SK-N-SH treated with all-trans-retinoic acid at 6 μM for 48 hours (cell line): ENCODE data around the gene UNC5B.

Experiments used
- ARNTL ChIP-seq: fragments of 450-650 bp; formaldehyde crosslinking; IDR thresholded peaks from 2 replicates; pipeline ENCODE4 v1.5.0; 2020; ENCODE audit warnings: low read depth, mild to moderate bottlenecking, moderate library complexity, borderline replicate concordance
- RARB ChIP-seq: fragments of 250-450 bp; sonication (Bioruptor Pico); IDR thresholded peaks from 2 replicates; pipeline ENCODE4 v1.8.0; 2021; ENCODE audit warnings: mild to moderate bottlenecking, moderate library complexity
- ZC3H10 ChIP-seq: fragments of 250-450 bp; sonication (Bioruptor Pico); IDR thresholded peaks from 2 replicates; pipeline ENCODE4 v1.5.1; 2021; ENCODE audit warnings: mild to moderate bottlenecking, moderate library complexity
- ZFP30 ChIP-seq: fragments of 450-650 bp; formaldehyde crosslinking; IDR thresholded peaks from 2 replicates; pipeline ENCODE4 v1.5.0; 2022; ENCODE audit warnings: mild to moderate bottlenecking, moderate library complexity
- ZNF70 ChIP-seq: fragments of 450-650 bp; formaldehyde crosslinking; IDR thresholded peaks from 2 replicates; pipeline ENCODE4 v1.5.0; 2020; ENCODE audit warnings: mild to moderate bottlenecking, moderate library complexity
- ZNF8 ChIP-seq: fragments of 450-650 bp; formaldehyde crosslinking; IDR thresholded peaks from 2 replicates; pipeline ENCODE4 v1.5.0; 2020; ENCODE audit warnings: mild to moderate bottlenecking, moderate library complexity
- TF ChIP-seq, protein P1 (sequence below): fragments of 250-450 bp; sonication (Bioruptor Pico); IDR thresholded peaks from 2 replicates; pipeline ENCODE4 v1.8.0; 2020; ENCODE audit warnings: mild to moderate bottlenecking, moderate library complexity, borderline replicate concordance
- TF ChIP-seq, protein P2 (sequence below): fragments of 250-450 bp; sonication (Bioruptor Pico); IDR thresholded peaks from 2 replicates; pipeline ENCODE4 v1.5.1; 2021; ENCODE audit warnings: mild to moderate bottlenecking, moderate library complexity
- TF ChIP-seq, protein P3 (sequence below): fragments of 250-450 bp; sonication (Bioruptor Pico); IDR thresholded peaks from 2 replicates; pipeline ENCODE4 v1.5.0; 2020; ENCODE audit warnings: mild to moderate bottlenecking, moderate library complexity

DNA sequence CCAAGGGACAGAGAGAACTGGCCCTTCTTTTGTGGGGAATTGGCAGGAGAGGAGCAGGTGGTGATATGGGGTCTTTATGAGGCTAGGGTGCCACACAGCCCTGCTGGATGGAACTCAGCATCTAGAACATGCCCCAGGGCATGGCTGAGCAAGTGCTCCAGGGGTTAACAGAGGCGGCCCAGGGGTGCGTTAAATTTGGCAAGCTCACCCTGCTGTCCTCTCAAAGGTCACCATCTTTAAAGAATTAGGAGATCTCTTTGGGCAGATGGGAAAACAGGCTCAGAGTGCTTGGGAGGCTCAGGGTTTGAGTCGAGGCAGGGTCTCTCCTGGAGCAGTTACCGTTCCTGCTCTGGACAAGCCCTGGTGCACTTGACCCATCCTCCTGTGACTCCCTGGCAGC, 21.4 kb upstream of the UNC5B start:
- TF ChIP-seq, protein P1, sequence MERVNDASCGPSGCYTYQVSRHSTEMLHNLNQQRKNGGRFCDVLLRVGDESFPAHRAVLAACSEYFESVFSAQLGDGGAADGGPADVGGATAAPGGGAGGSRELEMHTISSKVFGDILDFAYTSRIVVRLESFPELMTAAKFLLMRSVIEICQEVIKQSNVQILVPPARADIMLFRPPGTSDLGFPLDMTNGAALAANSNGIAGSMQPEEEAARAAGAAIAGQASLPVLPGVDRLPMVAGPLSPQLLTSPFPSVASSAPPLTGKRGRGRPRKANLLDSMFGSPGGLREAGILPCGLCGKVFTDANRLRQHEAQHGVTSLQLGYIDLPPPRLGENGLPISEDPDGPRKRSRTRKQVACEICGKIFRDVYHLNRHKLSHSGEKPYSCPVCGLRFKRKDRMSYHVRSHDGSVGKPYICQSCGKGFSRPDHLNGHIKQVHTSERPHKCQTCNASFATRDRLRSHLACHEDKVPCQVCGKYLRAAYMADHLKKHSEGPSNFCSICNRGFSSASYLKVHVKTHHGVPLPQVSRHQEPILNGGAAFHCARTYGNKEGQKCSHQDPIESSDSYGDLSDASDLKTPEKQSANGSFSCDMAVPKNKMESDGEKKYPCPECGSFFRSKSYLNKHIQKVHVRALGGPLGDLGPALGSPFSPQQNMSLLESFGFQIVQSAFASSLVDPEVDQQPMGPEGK (CRISPR knock-in tag) = no peak
- no peak for TF ChIP-seq ARNTL (CRISPR knock-in tag)
- no peak for TF ChIP-seq ZFP30 (CRISPR knock-in tag)
- TF ChIP-seq ZNF8 (CRISPR knock-in tag) = no peak
- TF ChIP-seq ZC3H10 (CRISPR knock-in tag) = no peak
- TF ChIP-seq ZNF70 (CRISPR knock-in tag) = no peak
- TF ChIP-seq, protein P2, sequence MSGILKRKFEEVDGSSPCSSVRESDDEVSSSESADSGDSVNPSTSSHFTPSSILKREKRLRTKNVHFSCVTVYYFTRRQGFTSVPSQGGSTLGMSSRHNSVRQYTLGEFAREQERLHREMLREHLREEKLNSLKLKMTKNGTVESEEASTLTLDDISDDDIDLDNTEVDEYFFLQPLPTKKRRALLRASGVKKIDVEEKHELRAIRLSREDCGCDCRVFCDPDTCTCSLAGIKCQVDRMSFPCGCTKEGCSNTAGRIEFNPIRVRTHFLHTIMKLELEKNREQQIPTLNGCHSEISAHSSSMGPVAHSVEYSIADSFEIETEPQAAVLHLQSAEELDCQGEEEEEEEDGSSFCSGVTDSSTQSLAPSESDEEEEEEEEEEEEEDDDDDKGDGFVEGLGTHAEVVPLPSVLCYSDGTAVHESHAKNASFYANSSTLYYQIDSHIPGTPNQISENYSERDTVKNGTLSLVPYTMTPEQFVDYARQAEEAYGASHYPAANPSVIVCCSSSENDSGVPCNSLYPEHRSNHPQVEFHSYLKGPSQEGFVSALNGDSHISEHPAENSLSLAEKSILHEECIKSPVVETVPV = no peak
- TF ChIP-seq RARB = no peak
- TF ChIP-seq, protein P3, sequence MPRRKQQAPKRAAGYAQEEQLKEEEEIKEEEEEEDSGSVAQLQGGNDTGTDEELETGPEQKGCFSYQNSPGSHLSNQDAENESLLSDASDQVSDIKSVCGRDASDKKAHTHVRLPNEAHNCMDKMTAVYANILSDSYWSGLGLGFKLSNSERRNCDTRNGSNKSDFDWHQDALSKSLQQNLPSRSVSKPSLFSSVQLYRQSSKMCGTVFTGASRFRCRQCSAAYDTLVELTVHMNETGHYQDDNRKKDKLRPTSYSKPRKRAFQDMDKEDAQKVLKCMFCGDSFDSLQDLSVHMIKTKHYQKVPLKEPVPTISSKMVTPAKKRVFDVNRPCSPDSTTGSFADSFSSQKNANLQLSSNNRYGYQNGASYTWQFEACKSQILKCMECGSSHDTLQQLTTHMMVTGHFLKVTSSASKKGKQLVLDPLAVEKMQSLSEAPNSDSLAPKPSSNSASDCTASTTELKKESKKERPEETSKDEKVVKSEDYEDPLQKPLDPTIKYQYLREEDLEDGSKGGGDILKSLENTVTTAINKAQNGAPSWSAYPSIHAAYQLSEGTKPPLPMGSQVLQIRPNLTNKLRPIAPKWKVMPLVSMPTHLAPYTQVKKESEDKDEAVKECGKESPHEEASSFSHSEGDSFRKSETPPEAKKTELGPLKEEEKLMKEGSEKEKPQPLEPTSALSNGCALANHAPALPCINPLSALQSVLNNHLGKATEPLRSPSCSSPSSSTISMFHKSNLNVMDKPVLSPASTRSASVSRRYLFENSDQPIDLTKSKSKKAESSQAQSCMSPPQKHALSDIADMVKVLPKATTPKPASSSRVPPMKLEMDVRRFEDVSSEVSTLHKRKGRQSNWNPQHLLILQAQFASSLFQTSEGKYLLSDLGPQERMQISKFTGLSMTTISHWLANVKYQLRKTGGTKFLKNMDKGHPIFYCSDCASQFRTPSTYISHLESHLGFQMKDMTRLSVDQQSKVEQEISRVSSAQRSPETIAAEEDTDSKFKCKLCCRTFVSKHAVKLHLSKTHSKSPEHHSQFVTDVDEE (CRISPR knock-in tag) = no peak
